ENCODE measurements around the gene MROH2B.

Gene MROH2B

DNA sequence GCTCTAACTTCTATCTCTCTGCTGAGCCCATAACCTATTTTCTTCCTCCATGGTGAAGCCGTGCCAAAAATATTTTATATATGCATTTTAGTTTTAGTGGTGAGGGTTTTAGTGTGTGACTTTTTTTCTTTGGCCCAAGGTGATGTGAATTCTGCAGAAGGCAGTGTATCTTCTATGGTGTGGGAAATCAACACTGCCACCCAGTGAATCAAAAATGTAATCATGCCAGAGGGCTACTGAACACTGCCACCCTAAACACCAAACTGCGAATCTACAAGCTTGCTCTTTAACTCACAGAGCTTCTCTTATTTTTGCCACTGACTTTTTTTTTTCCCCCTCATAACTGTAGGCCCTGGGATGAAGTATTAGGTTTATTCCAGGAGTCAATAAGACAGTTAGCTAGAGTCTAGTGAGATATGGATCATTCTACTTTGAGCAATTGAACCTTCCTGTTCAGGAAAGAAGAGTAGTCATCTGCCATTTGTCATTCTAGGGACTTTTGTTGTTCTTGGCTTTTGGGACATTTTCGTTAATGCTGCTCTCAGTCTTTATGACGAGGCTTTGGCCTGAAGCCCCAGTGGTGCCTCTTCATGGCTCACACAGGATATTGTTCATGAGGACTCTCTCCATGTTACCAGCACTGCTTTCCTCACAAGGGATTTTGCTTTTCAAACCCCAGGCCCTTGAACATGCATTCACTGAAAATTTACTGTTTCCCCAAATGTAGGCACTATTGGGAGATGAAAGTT lies 108.8 kb downstream of the MROH2B start:
- no peak for DNase-seq

DNA sequence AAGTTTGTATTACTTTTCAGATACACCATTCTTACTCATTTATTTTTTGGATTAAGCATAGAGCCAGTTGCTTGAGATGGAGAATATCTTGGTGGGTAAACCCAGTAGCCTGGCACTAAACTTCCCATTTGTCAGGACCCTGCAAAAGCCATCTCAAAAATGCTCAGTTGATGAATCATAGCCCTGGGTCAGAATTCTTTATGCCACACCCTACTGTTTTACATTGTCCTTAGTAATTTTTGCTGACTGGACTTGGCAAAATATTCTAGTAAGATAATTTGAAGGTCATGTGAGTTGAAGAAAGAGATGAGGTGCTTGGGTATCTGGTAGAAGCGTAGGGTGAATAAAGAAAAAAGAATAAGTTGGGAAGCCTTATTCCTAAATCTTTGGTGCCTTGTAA lies 111.1 kb downstream of the MROH2B start:
- DNase-seq = no peak

DNA sequence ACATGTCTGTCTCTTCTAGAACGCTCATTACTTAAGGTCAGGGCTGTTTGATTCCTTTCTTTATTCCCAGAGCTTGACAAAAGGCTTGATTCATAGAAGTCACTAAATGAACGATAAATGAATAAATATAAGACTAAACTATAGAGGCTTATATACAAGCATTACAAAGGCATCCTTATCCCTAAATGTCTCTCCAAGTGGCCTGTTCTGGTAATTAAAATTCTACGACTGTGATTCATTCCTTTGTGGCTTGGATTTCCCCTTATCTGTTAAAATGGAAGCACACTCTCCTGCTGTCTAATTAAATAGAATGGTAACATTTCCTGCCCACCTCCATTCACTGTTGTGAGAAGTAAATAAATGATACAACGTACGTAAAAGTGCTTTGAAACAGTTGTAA lies 112.3 kb downstream of the MROH2B start:
- DNase-seq = no peak

DNA sequence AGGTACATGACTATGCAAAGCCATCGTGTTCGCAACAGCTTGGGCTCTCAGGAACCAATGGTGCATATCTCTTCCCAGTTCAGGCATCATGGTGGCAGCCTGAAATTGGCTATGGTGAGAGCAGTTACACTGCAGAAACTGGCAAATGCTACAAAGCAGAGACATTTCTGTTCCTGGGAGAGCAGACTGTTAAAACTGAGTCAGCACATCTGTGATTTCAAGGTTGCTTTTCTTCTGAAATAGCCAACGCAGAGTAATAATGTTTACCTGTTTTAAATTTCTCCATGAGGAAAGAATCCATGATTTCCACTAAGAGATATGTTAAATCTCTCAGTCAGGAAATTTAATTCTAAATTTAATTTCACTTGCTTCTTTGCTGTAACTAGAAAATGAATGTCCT lies 114.1 kb downstream of the MROH2B start:
- DNase-seq = no peak

DNA sequence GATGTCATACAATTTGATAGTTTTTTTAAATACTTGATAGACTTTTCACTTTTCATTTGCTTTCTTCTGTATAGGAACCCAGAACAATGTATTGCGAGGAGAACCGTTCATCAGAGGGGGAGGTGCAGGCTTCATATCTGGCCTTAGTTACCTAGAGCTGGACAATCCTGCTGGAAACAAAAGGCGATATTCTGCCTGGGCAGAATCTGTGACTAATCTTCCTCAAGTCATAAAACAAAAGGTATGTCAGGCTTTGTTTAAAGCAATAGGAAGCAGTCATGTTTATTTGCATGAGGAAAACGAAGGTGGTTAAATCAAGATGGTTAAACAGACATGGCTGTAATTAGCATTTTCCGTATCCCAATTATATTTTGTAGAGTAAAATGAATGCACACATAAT lies 115.8 kb downstream of the MROH2B start:
- DNase-seq = no peak

Data from NCI-H187 (cell line).